ENCODE measurements around the gene STAG1. TPM values are rescaled to one million over a fixed set of nuclear protein-coding genes. Genes with fewer than 3 reads are reported as not detected.

Gene STAG1
- total RNA-seq, 1 experiment from 2014 or later = 34.6 TPM

DNA sequence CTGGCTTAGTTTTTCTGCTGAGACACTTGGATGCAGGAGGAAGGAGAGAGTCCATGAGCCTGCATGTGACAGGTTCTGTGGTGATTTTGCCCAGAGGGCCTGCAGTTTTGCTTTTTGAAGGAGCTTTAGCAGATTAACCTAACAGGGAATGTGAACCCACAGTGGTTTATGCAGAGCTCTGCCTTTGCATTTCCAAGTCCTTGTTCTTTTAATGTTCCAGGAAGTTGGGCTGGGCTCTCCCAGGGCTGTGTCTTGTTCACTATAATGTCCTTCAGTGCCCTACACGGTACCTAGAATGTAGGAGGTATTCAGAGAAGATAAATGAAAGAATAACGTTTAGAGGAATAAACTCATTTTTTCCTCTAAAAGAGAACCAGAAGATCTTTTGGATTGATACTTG, 451.7 kb downstream of the STAG1 start:
- Histone ChIP-seq H3K14ac (ENCODE audit: insufficient read depth, low read length) (no peak overlapping the region), H3K79me2 (ENCODE audit: insufficient read depth, low read length) (no peaks in the 10 kb centered on the region), H3T11ph (ENCODE audit: low read length) (no peak overlapping the region), H3K27me3 (ENCODE audit: insufficient read depth, low read length) (no peaks in the 10 kb centered on the region), H4K20me1 (ENCODE audit: control insufficient read depth, insufficient read depth, insufficient read length) (no peaks in the 10 kb centered on the region), H2BK120ac (ENCODE audit: low read depth, low read length, poor library complexity, severe bottlenecking) (no peak overlapping the region), H2BK12ac (ENCODE audit: insufficient read length, low read depth, low read length) (no peak overlapping the region), H4K5ac (ENCODE audit: insufficient read length, low read depth, low read length) (no peak overlapping the region), H3K4me2 (ENCODE audit: insufficient read depth, insufficient read length, low read length) (no peak overlapping the region), H3K27ac (ENCODE audit: insufficient read length, low read depth, low read length) (no peak overlapping the region), H3K9ac (ENCODE audit: extremely low read depth, insufficient read length, low read length) (no peak overlapping the region), H4K8ac (replicated peaks; ENCODE audit: insufficient read length, low read depth, low read length) (no peak overlapping the region), H2BK15ac (ENCODE audit: low read depth, low read length) (no peak overlapping the region), H3K18ac (ENCODE audit: insufficient read length, low read depth, low read length) (no peak overlapping the region), H3K79me1 (ENCODE audit: insufficient read depth, low read depth, low read length, poor library complexity, severe bottlenecking) (no peaks in the 10 kb centered on the region), H2BK5ac (ENCODE audit: insufficient read length, low read length) (no peak overlapping the region), H3K23me2 (ENCODE audit: insufficient read length, low read depth, low read length, poor library complexity, severe bottlenecking) (no peaks in the 10 kb centered on the region), H3K4me1 (ENCODE audit: insufficient read depth, low read length) (peaks cover 7% of the 10 kb centered on the region; the same call in 1 of the 2 replicates), H2BK20ac (ENCODE audit: low read depth, low read length, poor library complexity, severe bottlenecking) (no peak overlapping the region), H2AK5ac (ENCODE audit: insufficient read length, low read length) (no peak overlapping the region), H3K56ac (ENCODE audit: insufficient read length, low read depth, low read length) (no peak overlapping the region), H3K23ac (ENCODE audit: insufficient read length, low read depth, low read length) (no peak overlapping the region), H3K9me3 (ENCODE audit: control insufficient read depth, low read depth, low read length) (no peaks in the 10 kb centered on the region), H2AFZ (ENCODE audit: low read length) (no peak overlapping the region), H3K4ac (ENCODE audit: low read depth, low read length) (no peak overlapping the region), H4K91ac (ENCODE audit: insufficient read length, low read depth, low read length) (no peak overlapping the region)
- Mint-ChIP-seq H3K27me3 (ENCODE audit: low read depth) (no peaks in the 10 kb centered on the region), H3K36me3 (ENCODE audit: insufficient read depth in 1 of 3, low read depth in 3 of 3) (peaks cover 30 to 41% (median 38%) of the 10 kb centered on the region in 3 experiments), H3K27ac (no peak overlapping the region; a peak in 1 of 7 replicates), H3K9me3 (no peaks in the 10 kb centered on the region), H3K4me1 (peaks cover 21 to 24% of the 10 kb centered on the region in 2 experiments), H3K4me3 (no peak overlapping the region)
- TF ChIP-seq, protein P1, sequence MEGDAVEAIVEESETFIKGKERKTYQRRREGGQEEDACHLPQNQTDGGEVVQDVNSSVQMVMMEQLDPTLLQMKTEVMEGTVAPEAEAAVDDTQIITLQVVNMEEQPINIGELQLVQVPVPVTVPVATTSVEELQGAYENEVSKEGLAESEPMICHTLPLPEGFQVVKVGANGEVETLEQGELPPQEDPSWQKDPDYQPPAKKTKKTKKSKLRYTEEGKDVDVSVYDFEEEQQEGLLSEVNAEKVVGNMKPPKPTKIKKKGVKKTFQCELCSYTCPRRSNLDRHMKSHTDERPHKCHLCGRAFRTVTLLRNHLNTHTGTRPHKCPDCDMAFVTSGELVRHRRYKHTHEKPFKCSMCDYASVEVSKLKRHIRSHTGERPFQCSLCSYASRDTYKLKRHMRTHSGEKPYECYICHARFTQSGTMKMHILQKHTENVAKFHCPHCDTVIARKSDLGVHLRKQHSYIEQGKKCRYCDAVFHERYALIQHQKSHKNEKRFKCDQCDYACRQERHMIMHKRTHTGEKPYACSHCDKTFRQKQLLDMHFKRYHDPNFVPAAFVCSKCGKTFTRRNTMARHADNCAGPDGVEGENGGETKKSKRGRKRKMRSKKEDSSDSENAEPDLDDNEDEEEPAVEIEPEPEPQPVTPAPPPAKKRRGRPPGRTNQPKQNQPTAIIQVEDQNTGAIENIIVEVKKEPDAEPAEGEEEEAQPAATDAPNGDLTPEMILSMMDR (conservative IDR thresholded peaks at IDR 0.05) = no peak
- no CpG with 5 or more reads among the region's 2 CpGs for WGBS (ENCODE audit: extremely low coverage, insufficient read length, low lambda C conversion rate)
- DNase-seq = no peak

Data from H9 (cell line).